Brain microvascular endothelial cell (primary cell): ENCODE measurements around the gene CNN2.
A peak's percentile ranks its signal among the peaks of the same experiment; 100 is the strongest.

ENCODE experiments used
- DNase-seq: peaks from one replicate; pipeline ENCODE4 v3.0.0-alpha.2; 2020
- H3K27ac ChIP-seq: fragments of 250-450 bp; sonication (Bioruptor Pico); 2 replicates; pipeline ENCODE4 v1.5.1; 2020; ENCODE audit warnings: mild to moderate bottlenecking, moderate library complexity
- H3K27me3 ChIP-seq: fragments of 250-450 bp; sonication (Bioruptor Pico); replicated peaks from 2 replicates; pipeline ENCODE4 v1.5.1; 2020; ENCODE audit warnings: mild to moderate bottlenecking
- H3K36me3 ChIP-seq: fragments of 250-450 bp; sonication (Bioruptor Pico); replicated peaks from 2 replicates; pipeline ENCODE4 v1.5.1; 2020; ENCODE audit warnings: mild to moderate bottlenecking
- H3K4me3 ChIP-seq: 2 replicates; pipeline ENCODE4 v1.5.1; 2011; ENCODE audit warnings: low read depth, mild to moderate bottlenecking, control low read depth, low read length, moderate library complexity
- in situ Hi-C: cut with HindIII; loops from 2 replicates; pipeline ENCODE4 v1.10.0; 2017; ENCODE audit warnings: low sequenced_read_pairs, low pct_ligation_motif_present
- TF ChIP-seq, protein P1 (sequence below): IDR thresholded peaks from 2 replicates; pipeline ENCODE4 v1.5.1; 2011; ENCODE audit warnings: low read depth, mild to moderate bottlenecking, moderate library complexity, low read length, control low read depth, inconsistent platforms; ENCODE audit errors: missing control alignments

Gene CNN2

DNA sequence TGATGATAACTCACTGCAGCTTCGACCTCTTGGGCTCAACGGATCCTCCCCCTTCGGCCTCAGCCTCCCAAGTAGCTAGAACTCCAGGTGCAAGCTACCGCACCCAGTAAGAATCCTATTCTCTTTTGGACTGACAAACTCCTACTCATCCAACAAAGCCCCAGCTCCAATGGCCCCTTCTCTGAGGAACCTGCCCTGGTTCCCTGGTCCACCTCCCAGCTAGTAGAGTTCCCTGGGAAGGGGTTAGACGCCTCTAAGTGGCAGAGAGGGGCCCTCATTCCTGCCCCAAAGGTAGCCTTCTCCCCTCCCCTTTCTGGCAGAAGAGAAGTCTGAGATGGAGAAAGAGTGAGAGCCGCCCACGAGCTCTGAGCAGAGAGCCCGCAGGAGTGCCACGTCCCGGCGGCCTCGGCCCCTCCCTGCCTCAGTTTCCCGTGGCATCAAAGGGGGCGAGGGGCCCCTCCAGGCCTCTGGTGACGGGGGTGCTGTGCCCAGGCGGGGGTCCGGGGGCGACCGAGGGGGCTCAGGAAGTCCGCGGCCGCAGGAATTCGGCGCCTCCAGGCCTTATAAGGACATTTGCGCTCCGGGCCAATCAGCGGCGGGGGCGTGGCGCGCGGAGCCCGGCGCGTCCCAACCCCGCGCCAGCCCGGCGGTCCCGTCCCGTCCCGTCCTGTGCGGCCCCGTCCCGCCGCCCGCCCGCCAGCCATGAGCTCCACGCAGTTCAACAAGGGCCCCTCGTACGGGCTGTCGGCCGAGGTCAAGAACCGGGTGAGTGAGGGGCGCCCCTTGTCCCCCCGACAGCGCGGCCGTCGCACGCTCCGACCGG is at the start of gene CNN2:
TSS of gene CNN2 (plus strand) at position 649 of the 823 bp plus-strand sequence. CDS start at position 703, 54 bp downstream.
- DNase-seq, result peak; percentile 69
- peak within 1 kb of the TSS; percentile 90 for H3K27ac ChIP-seq
- H3K36me3 ChIP-seq, result peaks cover 16% of the 10 kb centered on the region
- no peaks in the 10 kb centered on the region for H3K27me3 ChIP-seq
- peak within 1 kb of the TSS; percentile 96 for H3K4me3 ChIP-seq
- TF ChIP-seq, protein P1, sequence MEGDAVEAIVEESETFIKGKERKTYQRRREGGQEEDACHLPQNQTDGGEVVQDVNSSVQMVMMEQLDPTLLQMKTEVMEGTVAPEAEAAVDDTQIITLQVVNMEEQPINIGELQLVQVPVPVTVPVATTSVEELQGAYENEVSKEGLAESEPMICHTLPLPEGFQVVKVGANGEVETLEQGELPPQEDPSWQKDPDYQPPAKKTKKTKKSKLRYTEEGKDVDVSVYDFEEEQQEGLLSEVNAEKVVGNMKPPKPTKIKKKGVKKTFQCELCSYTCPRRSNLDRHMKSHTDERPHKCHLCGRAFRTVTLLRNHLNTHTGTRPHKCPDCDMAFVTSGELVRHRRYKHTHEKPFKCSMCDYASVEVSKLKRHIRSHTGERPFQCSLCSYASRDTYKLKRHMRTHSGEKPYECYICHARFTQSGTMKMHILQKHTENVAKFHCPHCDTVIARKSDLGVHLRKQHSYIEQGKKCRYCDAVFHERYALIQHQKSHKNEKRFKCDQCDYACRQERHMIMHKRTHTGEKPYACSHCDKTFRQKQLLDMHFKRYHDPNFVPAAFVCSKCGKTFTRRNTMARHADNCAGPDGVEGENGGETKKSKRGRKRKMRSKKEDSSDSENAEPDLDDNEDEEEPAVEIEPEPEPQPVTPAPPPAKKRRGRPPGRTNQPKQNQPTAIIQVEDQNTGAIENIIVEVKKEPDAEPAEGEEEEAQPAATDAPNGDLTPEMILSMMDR, result no peak
- in situ Hi-C loops, result no loop called here

- Histone ChIP-seq H3K27ac (no peak overlapping the region), H3K27me3 (no peaks in the 10 kb centered on the region), H3K4me3 (no peak overlapping the region), H3K36me3 (peaks cover 4% of the 10 kb centered on the region)
- in situ Hi-C loops, result no loop called here
- DNase-seq, result no peak
- TF ChIP-seq, protein P1, result no peak
Measured at GRCh38 chr19:977058-977464, 49.3 kb upstream of the CNN2 start.

- no peak overlapping the region for H3K27ac ChIP-seq
- no peaks in the 10 kb centered on the region for H3K27me3 ChIP-seq
- in situ Hi-C loops, result no loop called here
- TF ChIP-seq, protein P1, result no peak
- DNase-seq, result no peak
- H3K4me3 ChIP-seq, result no peak overlapping the region
- H3K36me3 ChIP-seq, result no peaks in the 10 kb centered on the region
Measured at GRCh38 chr19:979318-979741, 47.1 kb upstream of the CNN2 start.

DNA sequence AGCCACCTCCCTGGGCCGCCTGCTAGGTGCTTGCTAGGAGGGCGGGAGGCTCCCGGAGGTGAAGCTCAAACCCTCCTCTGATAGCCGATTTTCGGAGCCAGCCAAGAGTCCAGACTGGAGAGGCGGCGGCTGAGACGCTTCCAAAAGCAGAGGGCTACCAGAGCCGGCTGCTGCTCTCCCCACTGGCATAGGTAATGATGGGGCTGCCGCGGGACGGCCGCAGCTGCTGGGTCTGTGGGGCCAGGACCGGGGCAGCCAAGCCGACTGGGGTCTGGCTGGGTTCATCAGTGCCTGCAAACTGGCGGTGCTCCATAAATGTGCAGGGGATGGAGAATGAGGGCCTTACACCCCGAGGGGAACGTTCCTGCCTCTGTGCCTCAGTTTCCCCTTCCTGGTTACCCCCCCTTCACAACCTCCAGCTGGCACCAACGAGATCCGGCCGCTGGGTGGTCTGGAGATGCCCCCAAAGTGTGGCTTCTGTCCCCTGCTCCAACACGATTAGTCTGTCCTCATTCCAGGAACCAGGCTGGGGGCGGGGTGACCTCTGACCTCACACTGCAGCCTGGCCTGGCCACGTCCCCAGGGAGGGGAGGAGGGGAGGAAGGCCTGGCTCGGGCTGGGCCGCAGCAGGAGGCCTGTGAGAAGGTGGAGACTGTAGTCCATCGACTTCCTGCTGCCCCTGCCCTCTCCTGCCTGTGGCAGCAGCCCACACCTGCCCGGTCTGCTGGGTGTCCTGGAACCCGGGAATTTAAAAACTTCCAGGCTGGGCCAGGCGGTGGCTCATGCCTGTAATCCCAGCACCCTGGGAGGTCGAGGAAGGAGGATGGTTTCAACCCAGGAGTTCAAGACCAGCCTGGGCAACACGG is 46.0 kb upstream of the CNN2 start:
- TF ChIP-seq, protein P1, result no peak
- H3K36me3 ChIP-seq, result no peaks in the 10 kb centered on the region
- H3K4me3 ChIP-seq, result no peak overlapping the region
- H3K27me3 ChIP-seq, result no peaks in the 10 kb centered on the region
- no peak overlapping the region for H3K27ac ChIP-seq
- in situ Hi-C loops, result no loop called here
- no peak for DNase-seq

DNA sequence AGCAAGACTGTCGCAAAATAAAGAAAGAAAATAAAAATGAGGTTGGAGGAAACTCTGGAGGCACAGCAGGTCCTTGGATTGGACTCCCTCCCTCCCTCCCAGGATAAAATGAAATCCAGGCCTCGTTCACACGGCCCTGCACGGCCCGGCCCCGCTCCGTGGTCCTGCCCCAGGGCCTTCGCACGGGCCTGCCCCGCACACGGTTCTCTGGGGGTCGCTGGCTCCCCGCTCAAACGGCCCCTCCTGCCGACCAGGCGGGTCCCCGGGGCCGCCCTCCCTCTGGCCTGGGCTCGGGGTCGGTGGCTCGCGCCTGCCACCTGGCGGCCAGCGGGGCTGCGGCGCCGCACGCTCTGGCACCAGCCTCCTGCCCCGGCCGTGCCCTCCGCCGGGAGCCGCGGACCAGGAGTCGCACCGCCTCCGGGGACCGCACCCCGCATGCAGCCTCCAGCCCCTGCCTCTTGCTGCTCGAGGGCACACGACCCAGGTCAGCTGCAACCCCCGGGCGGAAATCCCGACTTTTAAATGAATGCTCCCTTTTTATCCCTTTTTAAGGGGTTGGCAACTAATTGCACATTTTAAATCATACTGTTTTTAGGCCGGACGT is 43.7 kb upstream of the CNN2 start:
- Histone ChIP-seq H3K27ac (no peak overlapping the region), H3K27me3 (no peaks in the 10 kb centered on the region), H3K4me3 (peak overlapping the region; percentile 41), H3K36me3 (peaks cover 3% of the 10 kb centered on the region)
- TF ChIP-seq, protein P1, result peak; percentile 46
- in situ Hi-C loops, result no loop called here
- DNase-seq, result peak; percentile 29
